OCI-LY7 (cell line): Measurements from ENCODE around the gene ZNF726.

Experiments used
- EZH2phosphoT487 ChIP-seq: fragments of 200-600 bp; sonication (generic); IDR thresholded peaks from 2 replicates; pipeline ENCODE4 v1.6.1; 2018; ENCODE audit warnings: low read depth, borderline replicate concordance, mild to moderate bottlenecking, mixed run types, antibody characterized with exemption, low read length, moderate library complexity, mixed read lengths
- TF ChIP-seq, protein P1 (sequence below): fragments of 200-600 bp; sonication (generic); conservative IDR thresholded peaks from 2 replicates; pipeline ENCODE4 v1.5.1; 2014; ENCODE audit warnings: mild to moderate bottlenecking, antibody characterized with exemption, low read length, moderate library complexity, mixed read lengths

- TF ChIP-seq, protein P1, sequence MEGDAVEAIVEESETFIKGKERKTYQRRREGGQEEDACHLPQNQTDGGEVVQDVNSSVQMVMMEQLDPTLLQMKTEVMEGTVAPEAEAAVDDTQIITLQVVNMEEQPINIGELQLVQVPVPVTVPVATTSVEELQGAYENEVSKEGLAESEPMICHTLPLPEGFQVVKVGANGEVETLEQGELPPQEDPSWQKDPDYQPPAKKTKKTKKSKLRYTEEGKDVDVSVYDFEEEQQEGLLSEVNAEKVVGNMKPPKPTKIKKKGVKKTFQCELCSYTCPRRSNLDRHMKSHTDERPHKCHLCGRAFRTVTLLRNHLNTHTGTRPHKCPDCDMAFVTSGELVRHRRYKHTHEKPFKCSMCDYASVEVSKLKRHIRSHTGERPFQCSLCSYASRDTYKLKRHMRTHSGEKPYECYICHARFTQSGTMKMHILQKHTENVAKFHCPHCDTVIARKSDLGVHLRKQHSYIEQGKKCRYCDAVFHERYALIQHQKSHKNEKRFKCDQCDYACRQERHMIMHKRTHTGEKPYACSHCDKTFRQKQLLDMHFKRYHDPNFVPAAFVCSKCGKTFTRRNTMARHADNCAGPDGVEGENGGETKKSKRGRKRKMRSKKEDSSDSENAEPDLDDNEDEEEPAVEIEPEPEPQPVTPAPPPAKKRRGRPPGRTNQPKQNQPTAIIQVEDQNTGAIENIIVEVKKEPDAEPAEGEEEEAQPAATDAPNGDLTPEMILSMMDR, result no peak
- TF ChIP-seq EZH2phosphoT487, result no peak
Measured at GRCh38 chr19:23882493-23882892, 32.2 kb upstream of the ZNF726 start.
